GM21423 (cell line): Measurements from ENCODE around the gene CCDC27.

Experiments
- ATAC-seq: cut with Tn5 transposase; IDR thresholded peaks from one replicate; pipeline ENCODE4 v1.9.1; 2021; ENCODE audit warnings: mild to moderate bottlenecking, moderate library complexity; ENCODE audit not compliant: unreplicated experiment

CCDC27 gene

GRCh38 chr1:3774276-3774945, 22.2 kb downstream of the CCDC27 start:
- ATAC-seq = no peak

- no peak for ATAC-seq
These were observed 22.8 kb downstream of the CCDC27 start for GRCh38 chr1:3774946-3775489.

GRCh38 chr1:3775490-3776230, 23.4 kb downstream of the CCDC27 start:
- ATAC-seq = no peak

GRCh38 chr1:3776231-3776961, 24.1 kb downstream of the CCDC27 start:
- ATAC-seq = no peak

GRCh38 chr1:3777078-3777547, 24.9 kb downstream of the CCDC27 start:
- ATAC-seq = no peak

- no peak for ATAC-seq
These were observed 25.7 kb downstream of the CCDC27 start for GRCh38 chr1:3777647-3778589.

- ATAC-seq = no peak
These were observed 26.5 kb downstream of the CCDC27 start for GRCh38 chr1:3778590-3779264.

GRCh38 chr1:3779265-3779911, 27.1 kb downstream of the CCDC27 start:
- ATAC-seq = no peak

GRCh38 chr1:3779912-3780416, 27.7 kb downstream of the CCDC27 start:
- no peak for ATAC-seq

- no peak for ATAC-seq
These were observed 28.7 kb downstream of the CCDC27 start for GRCh38 chr1:3780901-3781300.

- ATAC-seq = no peak
These were observed 31.6 kb downstream of the CCDC27 start for GRCh38 chr1:3783651-3784474.

- no peak for ATAC-seq
These were observed 32.8 kb downstream of the CCDC27 start for GRCh38 chr1:3785045-3785444.

GRCh38 chr1:3785456-3786157, 33.4 kb downstream of the CCDC27 start:
- ATAC-seq = no peak

GRCh38 chr1:3786468-3787348, 34.5 kb downstream of the CCDC27 start:
- ATAC-seq = no peak

- no peak for ATAC-seq
These were observed 35.1 kb downstream of the CCDC27 start for GRCh38 chr1:3787349-3787715.

GRCh38 chr1:3787745-3788605, 35.7 kb downstream of the CCDC27 start:
- no peak for ATAC-seq
